Middle frontal gyrus (tissue), 1 donor: ENCODE measurements around the gene AGRN.
"Not testable (repeated sequence)": the region's sequence is repeated elsewhere in the genome, so short reads cannot be mapped to it uniquely, and the experiment has no call there.

ENCODE experiments used
- DNase-seq: peaks from one replicate; pipeline ENCODE4 v3.0.0-alpha.2; 2015; ENCODE audit warnings: low spot score; ENCODE audit errors: extremely low spot score

AGRN gene

GRCh38 chr1:1020000-1020404 lies at the start of gene AGRN:
TSS of gene AGRN (plus strand) at chr1:1020120. CDS start at chr1:1020173, 53 bp downstream.
- no peak for DNase-seq

GRCh38 chr1:970242-970972 lies 49.5 kb upstream of the AGRN start:
- DNase-seq: no peak

GRCh38 chr1:970973-971730 lies 48.8 kb upstream of the AGRN start:
- DNase-seq: no peak

GRCh38 chr1:971751-972506 lies 48.0 kb upstream of the AGRN start:
- no peak for DNase-seq

- no peak for DNase-seq
These were observed 47.0 kb upstream of the AGRN start for GRCh38 chr1:972726-973458.

GRCh38 chr1:973459-974292 lies 46.2 kb upstream of the AGRN start:
- no peak for DNase-seq

GRCh38 chr1:974293-974640 lies 45.7 kb upstream of the AGRN start:
- no peak for DNase-seq

- DNase-seq: no peak
These were observed 45.1 kb upstream of the AGRN start for GRCh38 chr1:974687-975328.

GRCh38 chr1:975365-975764 lies 44.6 kb upstream of the AGRN start:
- no peak for DNase-seq

- no peak for DNase-seq
These were observed 43.8 kb upstream of the AGRN start for GRCh38 chr1:975896-976683.

- DNase-seq: not testable (repeated sequence)
These were observed 43.1 kb upstream of the AGRN start for GRCh38 chr1:976791-977190.

- DNase-seq: no peak
These were observed 41.7 kb upstream of the AGRN start for GRCh38 chr1:978069-978834.

GRCh38 chr1:978835-979743 lies 40.8 kb upstream of the AGRN start:
- DNase-seq: no peak

- DNase-seq: no peak
These were observed 40.2 kb upstream of the AGRN start for GRCh38 chr1:979744-980072.

- no peak for DNase-seq
These were observed 39.8 kb upstream of the AGRN start for GRCh38 chr1:980137-980571.

- DNase-seq: no peak
These were observed 39.1 kb upstream of the AGRN start for GRCh38 chr1:980602-981395.

- DNase-seq: no peak
These were observed 38.4 kb upstream of the AGRN start for GRCh38 chr1:981491-981954.
